H1 (cell line): Measurements from ENCODE around the gene IRF8. TPM values are rescaled to one million over a fixed set of nuclear protein-coding genes. Genes with fewer than 3 reads are reported as not detected.

Source experiments
- RNF2 ChIP-seq: fragments of 200-900, 300-1000 bp; sonication (generic); IDR thresholded peaks from 2 replicates; pipeline ENCODE4 v1.7.1; 2016; ENCODE audit warnings: borderline replicate concordance, low read depth, mild to moderate bottlenecking, antibody characterized with exemption, low read length; ENCODE audit not compliant: poor library complexity, severe bottlenecking; ENCODE audit errors: missing control alignments
- SP1 ChIP-seq: IDR thresholded peaks from 2 replicates; pipeline ENCODE4 v1.6.1; 2011; ENCODE audit warnings: low read depth, low read length
- YY1 ChIP-seq: IDR thresholded peaks from 2 replicates; pipeline ENCODE4 v1.6.1; 2011; ENCODE audit warnings: low read depth, mild to moderate bottlenecking, low read length
- ZNF274 ChIP-seq: IDR thresholded peaks from 2 replicates; pipeline ENCODE4 v1.7.0; 2012; ENCODE audit warnings: low read length, borderline replicate concordance; ENCODE audit errors: extremely low read depth
- polyA plus RNA-seq, 7 experiments: library from polyadenylated mRNA; depleted of rRNA in 3 of 7; stranded (reverse) in 5 of 7; unstranded in 2 of 7; fragments of >200 nt in 5 of 7; fragments of 200-250 nt in 2 of 7; gene quantifications; 1 replicate in 5 of 7; 2 replicates in 1 of 7; 4 replicates in 1 of 7; pipeline versions ENCODE4 v1.2.1 to v1.2.3, GENCODE V29; 2011 to 2013; ENCODE audit warnings: missing spikeins in 2 of 7, mixed read lengths in 2 of 7
- total RNA-seq: library from RNA; stranded (reverse); fragmentation: NEBNext Ultra II Directional; extraction: Animal tissue kit (Norgen Biotek cat#: 25700); gene quantifications from 2 replicates; pipeline ENCODE4 v1.2.1, GENCODE V29; 2021

The IRF8 gene
- total and polyA plus RNA-seq, 2 of the 8 experiments (the other 6 are each of a cell fraction or from before 2014, with no cell fraction given), result 0.35 to 2.0 TPM

- TF ChIP-seq ZNF274 (no peak), YY1 (no peak), RNF2 (no peak), SP1 (no peak)
Observed at GRCh38 chr16:85921026-85921425, 22.1 kb downstream of the IRF8 start (continued).
